HEK293 (cell line): ENCODE data around the gene PGP.

ENCODE experiments used
- CTCF ChIA-PET: fragments of 350-600 bp; formaldehyde crosslinking; extraction: SDS; loops from one replicate; lab custom pipeline; 2021; ENCODE audit warnings: antibody characterized with exemption; lab: Yijun Ruan, JAX
- POLR2A ChIA-PET: fragments of 300-600 bp; formaldehyde crosslinking; extraction: SDS; loops from one replicate; lab custom pipeline; 2020; ENCODE audit warnings: antibody characterized with exemption, inconsistent platforms; lab: Yijun Ruan, JAX
- H3K27ac ChIP-seq: fragments of 200-500 bp; sonication (Bioruptor generic); 2 replicates; pipeline ENCODE4 v1.5.1; 2014; ENCODE audit warnings: low read depth, low read length, control low read depth, inconsistent platforms; ENCODE audit errors: extremely low read depth
- H3K36me3 ChIP-seq, 2 experiments: fragments of 200-500 bp in 1 of 2; sonication (Bioruptor generic) in 1 of 2; 1 replicate in 1 of 2; 2 replicates in 1 of 2; pipeline ENCODE4 v1.5.1; 2014 to 2017; ENCODE audit warnings: inconsistent platforms in 2 of 2, low read length in 2 of 2; ENCODE audit not compliant: control insufficient read depth in 2 of 2, insufficient read depth in 1 of 2
- H3K4me1 ChIP-seq: fragments of 200-500 bp; sonication (Bioruptor generic); 2 replicates; pipeline ENCODE4 v1.5.1; 2014; ENCODE audit warnings: mild to moderate bottlenecking, low read length, inconsistent platforms; ENCODE audit not compliant: control insufficient read depth, insufficient read depth
- H3K4me3 ChIP-seq: 2 replicates; pipeline ENCODE4 v1.5.1; 2011; ENCODE audit warnings: low read depth, mild to moderate bottlenecking, control low read depth, low read length, moderate library complexity
- H3K9me3 ChIP-seq: fragments of 200-500 bp; sonication (Bioruptor generic); 2 replicates; pipeline ENCODE4 v1.5.1; 2014; ENCODE audit warnings: low read depth, low read length, inconsistent platforms; ENCODE audit not compliant: control insufficient read depth, insufficient read depth
- GFI1B ChIP-seq: fragments of 450-650 bp; formaldehyde crosslinking; IDR thresholded peaks from 2 replicates; pipeline ENCODE4 v1.5.1; 2016; ENCODE audit warnings: missing biosample characterization, missing genetic modification characterization
- HIC1 ChIP-seq: fragments of 450-650 bp; formaldehyde crosslinking; IDR thresholded peaks from 2 replicates; pipeline ENCODE4 v1.5.1; 2016; ENCODE audit warnings: missing biosample characterization, missing genetic modification characterization
- KLF1 ChIP-seq: fragments of 450-650 bp; formaldehyde crosslinking; IDR thresholded peaks from 2 replicates; pipeline ENCODE4 v1.5.1; 2016; ENCODE audit warnings: missing biosample characterization, missing genetic modification characterization
- KLF16 ChIP-seq: fragments of 450-650 bp; formaldehyde crosslinking; IDR thresholded peaks from 2 replicates; pipeline ENCODE4 v1.5.1; 2017; ENCODE audit warnings: missing biosample characterization, missing genetic modification characterization
- MEIS1 ChIP-seq: sonication (generic); formaldehyde crosslinking; IDR thresholded peaks from 2 replicates; pipeline ENCODE4 v1.8.1; 2022; ENCODE audit warnings: missing genetic modification reagents, mild to moderate bottlenecking, borderline replicate concordance
- PRDM1 ChIP-seq: fragments of 450-650 bp; formaldehyde crosslinking; IDR thresholded peaks from 2 replicates; pipeline ENCODE4; 2016; ENCODE audit warnings: missing biosample characterization, missing genetic modification characterization
- SCRT1 ChIP-seq: fragments of 450-650 bp; formaldehyde crosslinking; IDR thresholded peaks from 2 replicates; pipeline ENCODE4 v1.5.1; 2016; ENCODE audit warnings: missing biosample characterization, missing genetic modification characterization, borderline replicate concordance
- ZBTB26 ChIP-seq: fragments of 450-650 bp; formaldehyde crosslinking; optimal IDR thresholded peaks from 2 replicates; pipeline ENCODE3; 2016; ENCODE audit warnings: missing biosample characterization, mild to moderate bottlenecking, missing genetic modification characterization
- ZEB2 ChIP-seq: fragments of 450-650 bp; formaldehyde crosslinking; IDR thresholded peaks from 2 replicates; pipeline ENCODE4 v1.5.1; 2016; ENCODE audit warnings: missing biosample characterization, missing genetic modification characterization
- ZFHX2 ChIP-seq: fragments of 450-650 bp; formaldehyde crosslinking; conservative IDR thresholded peaks from 2 replicates; pipeline ENCODE4 v1.5.1; 2016; ENCODE audit warnings: missing biosample characterization, missing genetic modification characterization
- ZNF112 ChIP-seq: fragments of 450-650 bp; formaldehyde crosslinking; IDR thresholded peaks from 2 replicates; pipeline ENCODE4 v1.5.0; 2017; ENCODE audit warnings: missing biosample characterization, missing genetic modification characterization
- ZNF140 ChIP-seq: fragments of 450-650 bp; formaldehyde crosslinking; IDR thresholded peaks from 2 replicates; pipeline ENCODE4 v1.5.1; 2016; ENCODE audit warnings: missing biosample characterization, missing genetic modification characterization
- ZNF324 ChIP-seq: fragments of 450-650 bp; formaldehyde crosslinking; IDR thresholded peaks from 2 replicates; pipeline ENCODE4 v1.5.1; 2016; ENCODE audit warnings: missing biosample characterization, missing genetic modification characterization
- ZNF335 ChIP-seq: fragments of 450-650 bp; formaldehyde crosslinking; conservative IDR thresholded peaks from 2 replicates; pipeline ENCODE4 v1.5.1; 2016; ENCODE audit warnings: missing biosample characterization, missing genetic modification characterization
- ZNF350 ChIP-seq: fragments of 450-650 bp; formaldehyde crosslinking; IDR thresholded peaks from 2 replicates; pipeline ENCODE4 v1.5.0; 2017; ENCODE audit warnings: missing biosample characterization, mild to moderate bottlenecking, missing genetic modification characterization
- ZNF514 ChIP-seq: fragments of 450-650 bp; formaldehyde crosslinking; IDR thresholded peaks from 2 replicates; pipeline ENCODE4 v1.5.1; 2016; ENCODE audit warnings: missing biosample characterization, missing genetic modification characterization
- ZNF544 ChIP-seq: fragments of 450-650 bp; formaldehyde crosslinking; IDR thresholded peaks from 2 replicates; pipeline ENCODE4 v1.5.0; 2017; ENCODE audit warnings: missing biosample characterization, missing genetic modification characterization
- ZNF560 ChIP-seq: fragments of 450-650 bp; formaldehyde crosslinking; IDR thresholded peaks from 2 replicates; pipeline ENCODE4 v1.5.1; 2017; ENCODE audit warnings: missing biosample characterization, missing genetic modification characterization, borderline replicate concordance
- ZNF561 ChIP-seq: fragments of 450-650 bp; IDR thresholded peaks from 2 replicates; pipeline ENCODE4 v1.5.1; 2018; ENCODE audit warnings: missing biosample characterization, missing genetic modification characterization, borderline replicate concordance
- ZNF776 ChIP-seq: fragments of 450-650 bp; formaldehyde crosslinking; IDR thresholded peaks from 2 replicates; pipeline ENCODE4 v1.5.0; 2017; ENCODE audit warnings: missing biosample characterization, missing genetic modification characterization, borderline replicate concordance
- ZSCAN16 ChIP-seq: fragments of 450-650 bp; formaldehyde crosslinking; IDR thresholded peaks from 2 replicates; pipeline ENCODE4 v1.5.1; 2016; ENCODE audit warnings: missing biosample characterization, missing genetic modification characterization
- TF ChIP-seq, protein P1 (sequence below): fragments of 450-650 bp; formaldehyde crosslinking; IDR thresholded peaks from 2 replicates; pipeline ENCODE4 v1.5.1; 2016; ENCODE audit warnings: missing biosample characterization, missing genetic modification characterization

The PGP gene

GRCh38 chr16:2173916-2174315 lies 40.7 kb downstream of the PGP start:
- peaks cover 0 to 60% of the 10 kb centered on the region in 2 experiments; a peak in 1 of 3 replicates for H3K36me3 ChIP-seq
- H3K4me3 ChIP-seq: no peak overlapping the region
- peak; percentile 93 for TF ChIP-seq HIC1 (tag by site-specific recombination)
- no peak for TF ChIP-seq KLF1 (tag by site-specific recombination)
- TF ChIP-seq, all 188 proteins: peak for 1
- ChIA-PET CTCF (no interaction called here), POLR2A (interaction anchor here (1.6 to 2.7 kb wide), 2 partner anchors 19 to 41 kb away, joined by 5 to 18 read pairs; partner anchors contain the start of genes PGP and TRAF7)
- Histone ChIP-seq H3K27ac (no peak overlapping the region), H3K9me3 (no peaks in the 10 kb centered on the region), H3K4me1 (no peaks in the 10 kb centered on the region)

DNA sequence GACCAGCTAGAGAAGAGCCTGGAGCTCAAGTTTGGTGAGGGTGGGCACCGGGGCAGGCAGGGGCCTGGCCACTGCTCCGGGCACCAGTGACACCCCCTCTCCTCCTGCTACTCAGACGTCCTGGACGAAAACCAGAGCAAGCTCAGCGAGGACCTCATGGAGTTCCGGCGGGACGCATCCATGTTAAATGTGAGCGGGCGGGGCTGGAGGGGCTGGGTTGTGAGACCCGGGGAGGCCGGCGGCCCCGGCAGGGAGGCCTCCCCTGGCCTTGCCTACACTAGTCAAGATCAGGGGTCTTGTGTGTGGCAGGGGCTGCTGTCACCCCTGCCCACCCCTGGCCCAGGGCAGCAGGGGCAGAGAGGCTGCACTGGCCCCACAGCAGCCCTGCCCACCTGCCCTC lies 41.3 kb downstream of the PGP start:
- Histone ChIP-seq H3K4me3 (no peak overlapping the region), H3K9me3 (no peaks in the 10 kb centered on the region), H3K27ac (no peak overlapping the region), H3K36me3 (peaks cover 0 to 62% of the 10 kb centered on the region in 2 experiments; a peak in 2 of 3 replicates), H3K4me1 (no peaks in the 10 kb centered on the region)
- ChIA-PET CTCF (no interaction called here), POLR2A (interaction anchor here (0.6 to 3.2 kb wide), 5 partner anchors 11 to 240 kb away, joined by 3 to 18 read pairs (median 5); partner anchors contain the start of genes PGP and TRAF7)
- TF ChIP-seq MEIS1 (CRISPR knock-in tag) (no peak), ZEB2 (no peak), ZBTB26 (tag by site-specific recombination) (no peak), PRDM1 (no peak), ZFHX2 (no peak), ZNF112 (tag by site-specific recombination) (no peak), ZNF776 (tag by site-specific recombination) (no peak), ZNF140 (no peak), ZSCAN16 (tag by site-specific recombination) (no peak), KLF16 (tag by site-specific recombination) (no peak), ZNF544 (tag by site-specific recombination) (no peak), GFI1B (tag by site-specific recombination) (no peak), SCRT1 (tag by site-specific recombination) (no peak), ZNF350 (tag by site-specific recombination) (no peak), ZNF335 (tag by site-specific recombination) (no peak), ZNF561 (tag by site-specific recombination) (no peak), ZNF324 (tag by site-specific recombination) (no peak), ZNF514 (no peak), ZNF560 (tag by site-specific recombination) (no peak)
- TF ChIP-seq, protein P1, sequence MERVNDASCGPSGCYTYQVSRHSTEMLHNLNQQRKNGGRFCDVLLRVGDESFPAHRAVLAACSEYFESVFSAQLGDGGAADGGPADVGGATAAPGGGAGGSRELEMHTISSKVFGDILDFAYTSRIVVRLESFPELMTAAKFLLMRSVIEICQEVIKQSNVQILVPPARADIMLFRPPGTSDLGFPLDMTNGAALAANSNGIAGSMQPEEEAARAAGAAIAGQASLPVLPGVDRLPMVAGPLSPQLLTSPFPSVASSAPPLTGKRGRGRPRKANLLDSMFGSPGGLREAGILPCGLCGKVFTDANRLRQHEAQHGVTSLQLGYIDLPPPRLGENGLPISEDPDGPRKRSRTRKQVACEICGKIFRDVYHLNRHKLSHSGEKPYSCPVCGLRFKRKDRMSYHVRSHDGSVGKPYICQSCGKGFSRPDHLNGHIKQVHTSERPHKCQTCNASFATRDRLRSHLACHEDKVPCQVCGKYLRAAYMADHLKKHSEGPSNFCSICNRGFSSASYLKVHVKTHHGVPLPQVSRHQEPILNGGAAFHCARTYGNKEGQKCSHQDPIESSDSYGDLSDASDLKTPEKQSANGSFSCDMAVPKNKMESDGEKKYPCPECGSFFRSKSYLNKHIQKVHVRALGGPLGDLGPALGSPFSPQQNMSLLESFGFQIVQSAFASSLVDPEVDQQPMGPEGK: no peak
